SK-N-SH (cell line): Measurements from ENCODE around the gene SEL1L2. TPM values are rescaled to one million over a fixed set of nuclear protein-coding genes. Genes with fewer than 3 reads are reported as not detected.

Experiments used
- CTCF ChIA-PET: fragments of 300-600, 350-600 bp; formaldehyde crosslinking; extraction: SDS; loops from one replicate; lab custom pipeline; 2021; lab: Yijun Ruan, JAX
- POLR2A ChIA-PET: fragments of 350-600 bp; sonication (Branson Sonifier 250); formaldehyde crosslinking; extraction: SDS; loops from one replicate; lab custom pipeline; 2020; ENCODE audit warnings: antibody characterized with exemption, inconsistent platforms; lab: Yijun Ruan, JAX
- DNase-seq: peaks from one replicate; pipeline ENCODE4 v3.0.0; 2012
- H2AFZ ChIP-seq: fragments of 200-600 bp; sonication (generic); 2 replicates; pipeline ENCODE4 v1.8.1; 2016; ENCODE audit warnings: antibody characterized with exemption, mild to moderate bottlenecking, low read depth
- H3F3A ChIP-seq: fragments of 200-600 bp; sonication (generic); replicated peaks from 2 replicates; pipeline ENCODE3; 2016; ENCODE audit warnings: antibody characterized with exemption, mild to moderate bottlenecking; ENCODE audit not compliant: insufficient read depth
- H3K27ac ChIP-seq, 2 experiments: fragments of 200-500 bp in 1 of 2; fragments of 200-600 bp in 1 of 2; sonication (Bioruptor generic) in 1 of 2; sonication (generic), shearing (Covaris generic) in 1 of 2; 2 replicates each; pipeline versions ENCODE4 v1.5.1 to v1.6.1; 2014 to 2016; ENCODE audit warnings: low read depth in 2 of 2, inconsistent platforms in 1 of 2, low read length in 1 of 2, mild to moderate bottlenecking in 1 of 2, mixed read lengths in 1 of 2
- H3K27me3 ChIP-seq: fragments of 200-600 bp; sonication (generic), shearing (Covaris generic); 2 replicates; pipeline ENCODE4 v1.6.1; 2016; ENCODE audit warnings: mixed run types; ENCODE audit not compliant: insufficient read depth
- H3K36me3 ChIP-seq, 2 experiments: fragments of 200-500 bp in 1 of 2; fragments of 200-600 bp in 1 of 2; sonication (Bioruptor generic) in 1 of 2; sonication (generic) in 1 of 2; replicated peaks in 1 of 2; 2 replicates each; pipeline versions ENCODE3 to v1.5.1; 2014 to 2016; ENCODE audit warnings: low read length in 1 of 2, mild to moderate bottlenecking in 1 of 2; ENCODE audit not compliant: insufficient read depth in 2 of 2, control insufficient read depth in 1 of 2
- H3K4me1 ChIP-seq, 2 experiments: fragments of 200-500 bp in 1 of 2; fragments of 200-600 bp in 1 of 2; sonication (Bioruptor generic) in 1 of 2; sonication (generic), shearing (Covaris generic) in 1 of 2; 2 replicates each; pipeline versions ENCODE4 v1.5.1 to v1.6.1; 2014 to 2016; ENCODE audit warnings: low read depth in 1 of 2, low read length in 1 of 2, mixed run types in 1 of 2; ENCODE audit not compliant: insufficient read depth in 2 of 2, control insufficient read depth in 1 of 2
- H3K4me2 ChIP-seq: fragments of 200-600 bp; sonication (generic), shearing (Covaris generic); 2 replicates; pipeline ENCODE4 v1.6.1; 2017; ENCODE audit warnings: mixed run types
- H3K4me3 ChIP-seq, 2 experiments: fragments of 200-500 bp in 1 of 2; fragments of 200-600 bp in 1 of 2; sonication (Bioruptor generic) in 1 of 2; sonication (generic), shearing (Covaris generic) in 1 of 2; 2 replicates each; pipeline versions ENCODE4 v1.5.1 to v1.8.1; 2014 to 2016; ENCODE audit warnings: low read depth in 2 of 2, inconsistent platforms in 1 of 2, low read length in 1 of 2, mild to moderate bottlenecking in 1 of 2, mixed read lengths in 1 of 2, moderate library complexity in 1 of 2
- H3K79me2 ChIP-seq: fragments of 200-600 bp; sonication (generic); 2 replicates; pipeline ENCODE4 v1.8.1; 2017; ENCODE audit warnings: mild to moderate bottlenecking; ENCODE audit not compliant: insufficient read depth
- H3K9ac ChIP-seq: fragments of 200-600 bp; sonication (generic); 2 replicates; pipeline ENCODE4 v1.6.1; 2017; ENCODE audit warnings: mixed run types
- H3K9me2 ChIP-seq: fragments of 200-600 bp; sonication (generic); 2 replicates; pipeline ENCODE4 v1.6.1; 2017; ENCODE audit warnings: mixed run types
- H3K9me3 ChIP-seq: fragments of 200-600 bp; sonication (generic); 2 replicates; pipeline ENCODE4 v1.6.1; 2017; ENCODE audit warnings: mixed run types, mild to moderate bottlenecking, moderate library complexity
- H4K20me1 ChIP-seq: fragments of 200-600 bp; sonication (generic); 2 replicates; pipeline ENCODE4 v1.6.1; 2017; ENCODE audit warnings: mild to moderate bottlenecking, mixed run types; ENCODE audit not compliant: insufficient read depth
- ELF1 ChIP-seq: IDR thresholded peaks from 2 replicates; pipeline ENCODE4 v1.4.0; 2012
- FOXJ3 ChIP-seq: sonication (generic); formaldehyde crosslinking; IDR thresholded peaks from 2 replicates; pipeline ENCODE4 v1.5.1; 2020; ENCODE audit warnings: mild to moderate bottlenecking, missing genetic modification reagents
- GATA2 ChIP-seq: sonication (generic); formaldehyde crosslinking; IDR thresholded peaks from 2 replicates; pipeline ENCODE4 v1.5.0; 2020; ENCODE audit warnings: mild to moderate bottlenecking, missing genetic modification reagents
- MEF2A ChIP-seq: IDR thresholded peaks from 2 replicates; pipeline ENCODE4 v1.4.0; 2012; ENCODE audit warnings: low read depth, borderline replicate concordance
- MXI1 ChIP-seq: IDR thresholded peaks from 2 replicates; pipeline ENCODE4 v1.6.1; 2012; ENCODE audit warnings: mild to moderate bottlenecking, low read depth, low read length, improper control_type of control experiment
- NFIC ChIP-seq: IDR thresholded peaks from 2 replicates; pipeline ENCODE4 v1.4.0; 2012; ENCODE audit warnings: borderline replicate concordance
- PBX3 ChIP-seq: IDR thresholded peaks from 2 replicates; pipeline ENCODE4; 2012
- REST ChIP-seq: IDR thresholded peaks from 2 replicates; pipeline ENCODE4 v1.6.1; 2012; ENCODE audit warnings: mild to moderate bottlenecking, low read depth, low read length, moderate library complexity
- TAF1 ChIP-seq: IDR thresholded peaks from 2 replicates; pipeline ENCODE4 v1.6.1; 2012; ENCODE audit warnings: low read depth, mild to moderate bottlenecking, low read length, moderate library complexity, borderline replicate concordance
- TCF12 ChIP-seq: IDR thresholded peaks from 2 replicates; pipeline ENCODE4 v1.4.0; 2012
- TEAD4 ChIP-seq: IDR thresholded peaks from 2 replicates; pipeline ENCODE4 v1.4.0; 2012; ENCODE audit warnings: mild to moderate bottlenecking, borderline replicate concordance; ENCODE audit not compliant: insufficient read depth
- USF2 ChIP-seq: fragments of 150-350 bp; IDR thresholded peaks from 2 replicates; pipeline ENCODE4 v1.6.1; 2017; ENCODE audit warnings: antibody characterized with exemption, low read length, low read depth, borderline replicate concordance
- WGBS: methylation state at CpG from one replicate; pipeline ENCODE4 v1.1.6; 2017; ENCODE audit warnings: low lambda C conversion rate; 5-methylcytosine and 5-hydroxymethylcytosine counted together
- polyA plus RNA-seq, 3 experiments: library from polyadenylated mRNA; depleted of rRNA; stranded (reverse); fragments of >200 nt; gene quantifications; 2 replicates each; pipeline ENCODE4 v1.2.3, GENCODE V29; 2012

Gene SEL1L2
- polyA plus RNA-seq, 1 of the 3 experiments (the other 2 are of a cell fraction), result not detected

GRCh38 chr20:13875265-13875811 lies 115.1 kb downstream of the SEL1L2 start (continued):
- TF ChIP-seq REST, result no peak
- no peak for TF ChIP-seq TCF12
- TF ChIP-seq PBX3, result no peak
- no peak for TF ChIP-seq NFIC
- no peak for TF ChIP-seq ELF1
- no peak for TF ChIP-seq MXI1
- no peak for TF ChIP-seq MEF2A

- no peaks in the 10 kb centered on the region for H3K9me3 ChIP-seq
- H2AFZ ChIP-seq, result no peak overlapping the region
- CTCF ChIA-PET, result interaction anchor here (0.7 kb wide), 1 partner anchor 180 kb away, joined by 3 read pairs; no protein-coding TSS in a partner anchor
- H3F3A ChIP-seq, result no peaks in the 10 kb centered on the region
- H3K4me3 ChIP-seq, result no peak overlapping the region
- no peaks in the 10 kb centered on the region for H3K79me2 ChIP-seq
- H3K4me1 ChIP-seq, result no peaks in the 10 kb centered on the region
- no peak overlapping the region for H3K27ac ChIP-seq
- TF ChIP-seq TAF1 (no peak), FOXJ3 (CRISPR knock-in tag) (no peak), MXI1 (no peak), GATA2 (CRISPR knock-in tag) (no peak), USF2 (no peak), TEAD4 (no peak)
- TF ChIP-seq, all 33 proteins: peak for 0
- H4K20me1 ChIP-seq, result no peaks in the 10 kb centered on the region
- no peak overlapping the region for H3K4me2 ChIP-seq
- DNase-seq, result no peak
- H3K36me3 ChIP-seq, result no peaks in the 10 kb centered on the region
- H3K9ac ChIP-seq, result no peak overlapping the region
- 56% methylated on average over 7 of the region's 10 CpGs for WGBS
- POLR2A ChIA-PET, result no interaction called here
- no peaks in the 10 kb centered on the region for H3K27me3 ChIP-seq
- no peaks in the 10 kb centered on the region for H3K9me2 ChIP-seq
Measured at GRCh38 chr20:13874394-13875157, 115.8 kb downstream of the SEL1L2 start.
